Measurements from ENCODE around the gene LRRC8C.
"Not testable (repeated sequence)": the region's sequence is repeated elsewhere in the genome, so short reads cannot be mapped to it uniquely, and the experiment has no call there.

Gene LRRC8C

DNA sequence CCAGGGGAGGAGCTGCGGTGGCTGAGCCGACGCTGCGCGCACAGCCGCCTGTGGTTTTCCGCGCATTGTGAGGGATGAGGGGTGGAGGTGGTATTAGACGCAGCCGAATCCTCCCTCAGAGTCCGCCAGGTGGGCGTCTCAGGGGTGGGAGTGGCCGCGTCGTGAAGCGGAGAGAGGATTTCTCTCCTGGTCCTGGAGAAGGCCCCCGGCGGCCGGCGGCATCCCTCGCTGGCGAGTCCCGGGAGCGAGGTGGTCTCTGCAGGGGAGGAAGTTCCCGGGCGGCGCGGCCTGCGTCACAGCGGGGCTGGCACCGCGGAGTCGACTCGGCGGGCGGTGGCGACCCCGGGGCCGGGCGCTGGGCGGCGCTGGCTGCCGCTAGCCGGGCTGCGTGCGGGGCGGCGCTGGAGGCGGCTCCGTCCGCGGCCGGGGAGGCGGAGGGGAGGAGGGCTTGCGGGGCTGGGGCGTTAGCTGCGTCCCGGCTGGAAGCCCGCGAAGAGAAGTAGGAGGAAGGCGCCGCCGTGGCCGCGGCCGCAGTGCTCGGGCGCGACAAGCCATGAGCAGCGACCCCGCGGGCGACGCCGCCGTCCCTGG, at the start of gene LRRC8C:
LRRC8C (plus strand) TSS at position 464 of the 591 bp plus-strand sequence. CDS start 53,354 bp downstream, outside the sequence.
- no peak for DNase-seq

DNA sequence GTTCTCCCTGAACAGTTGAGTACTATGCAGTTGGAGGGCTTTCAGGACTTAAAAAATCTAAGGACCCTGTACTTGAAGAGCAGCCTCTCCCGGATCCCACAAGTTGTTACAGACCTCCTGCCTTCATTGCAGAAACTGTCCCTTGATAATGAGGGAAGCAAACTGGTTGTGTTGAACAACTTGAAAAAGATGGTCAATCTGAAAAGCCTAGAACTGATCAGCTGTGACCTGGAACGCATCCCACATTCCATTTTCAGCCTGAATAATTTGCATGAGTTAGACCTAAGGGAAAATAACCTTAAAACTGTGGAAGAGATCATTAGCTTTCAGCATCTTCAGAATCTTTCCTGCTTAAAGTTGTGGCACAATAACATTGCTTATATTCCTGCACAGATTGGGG, 48.7 kb upstream of the LRRC8C start:
- DNase-seq, result no peak

DNA sequence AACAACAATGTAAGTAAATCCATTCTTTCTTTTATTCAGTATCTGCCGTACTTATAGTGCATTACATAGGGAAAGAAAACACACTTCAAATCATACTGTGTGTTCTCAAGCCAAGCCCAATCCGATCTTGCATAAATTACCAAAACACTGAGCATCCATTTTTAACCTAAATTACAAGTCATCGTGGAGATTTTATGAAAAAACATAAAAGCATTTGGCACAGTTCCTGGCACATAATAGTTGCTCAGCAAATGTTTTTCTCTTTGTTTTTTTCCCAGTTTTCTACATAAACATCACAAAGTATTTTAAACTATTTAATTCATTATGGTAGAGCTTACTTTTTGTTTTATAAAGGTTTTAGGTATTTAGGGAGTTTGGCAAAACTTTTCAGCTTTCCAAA, 48.1 kb upstream of the LRRC8C start:
- DNase-seq, result no peak

- DNase-seq, result no peak
Observed at GRCh38 chr1:89587729-89588161, 45.2 kb upstream of the LRRC8C start.

DNA sequence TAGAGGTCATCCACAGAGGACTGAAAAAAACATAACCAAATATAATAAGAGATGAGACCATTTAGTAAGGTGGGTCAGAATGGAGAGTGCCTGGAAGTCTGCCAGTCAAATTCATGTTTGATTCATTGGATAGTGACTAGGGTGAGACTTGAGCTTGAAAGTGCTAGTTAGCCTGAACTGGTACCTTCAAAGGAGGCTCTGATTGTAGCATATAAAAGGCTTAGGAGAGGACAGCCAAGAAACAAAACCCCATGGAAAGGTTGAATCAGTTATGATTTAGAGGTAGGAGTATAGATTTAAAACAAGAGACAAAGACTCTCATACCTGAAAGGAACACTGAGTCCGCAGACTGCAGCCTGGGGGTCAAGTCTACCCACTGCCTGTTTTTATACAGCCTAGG, 44.4 kb upstream of the LRRC8C start:
- DNase-seq, result no peak

DNA sequence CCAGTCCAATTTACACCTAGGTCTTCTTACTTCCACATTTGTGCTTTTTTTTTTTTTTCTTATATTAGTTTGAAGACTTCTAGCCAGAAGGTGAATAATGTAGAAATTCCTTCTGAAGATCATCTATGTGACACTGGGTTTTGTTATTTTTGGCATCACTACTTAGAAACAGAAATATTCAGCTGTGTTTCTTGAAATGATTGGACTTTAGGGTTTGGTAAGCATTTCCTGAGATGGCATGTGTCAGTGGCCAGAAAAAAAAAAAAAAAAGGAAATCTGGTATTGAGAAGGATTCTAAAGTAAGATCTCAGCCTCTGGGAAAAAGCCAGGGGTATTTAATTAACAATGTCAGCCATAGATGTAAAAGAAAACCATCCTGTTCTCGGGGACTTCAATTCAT, 43.4 kb upstream of the LRRC8C start:
- no peak for DNase-seq

DNA sequence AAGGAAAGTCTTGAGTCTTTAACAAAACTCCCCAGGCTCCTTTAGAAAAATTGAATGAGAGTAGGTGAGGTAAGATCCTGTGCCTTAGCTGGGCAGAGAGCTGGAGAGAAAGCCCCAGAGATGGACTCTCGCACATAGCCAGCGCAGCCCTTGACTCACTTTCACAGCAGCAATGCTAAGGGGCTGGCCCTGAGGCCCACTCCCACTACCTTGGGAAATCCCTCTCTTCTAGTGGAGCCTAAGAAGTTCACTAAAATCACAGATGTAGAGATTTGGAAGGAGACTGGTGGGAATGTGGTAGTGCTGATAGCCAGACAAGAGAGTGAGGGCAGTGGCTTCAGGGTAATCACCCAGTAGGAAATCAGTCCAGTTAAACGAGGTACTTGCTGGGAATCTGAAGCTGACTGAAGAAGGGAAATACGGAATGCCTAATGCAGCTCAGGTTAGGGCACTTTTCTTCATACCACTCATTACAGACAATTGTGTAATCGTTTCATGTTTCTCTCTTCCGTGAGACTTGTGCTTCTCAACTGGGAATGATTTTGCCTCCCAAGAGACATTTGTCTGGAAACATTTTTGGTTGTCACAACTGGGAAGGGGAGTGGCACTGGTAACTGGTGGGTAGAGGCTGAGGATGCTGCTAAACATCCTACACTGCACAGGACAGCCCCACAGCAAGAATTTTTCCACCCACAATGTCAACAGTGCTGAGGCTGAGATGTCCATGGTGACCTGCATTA, 42.4 kb upstream of the LRRC8C start:
- no peak for DNase-seq

GRCh38 chr1:89592861-89593302, 40.0 kb upstream of the LRRC8C start:
- not testable (repeated sequence) for DNase-seq

- DNase-seq, result no peak
Observed at GRCh38 chr1:89594096-89594740, 38.7 kb upstream of the LRRC8C start.

- no peak for DNase-seq
Observed at GRCh38 chr1:89596698-89597097, 36.2 kb upstream of the LRRC8C start.

- DNase-seq, result no peak
Observed at GRCh38 chr1:89598450-89599331, 34.2 kb upstream of the LRRC8C start.

- DNase-seq, result no peak
Observed at GRCh38 chr1:89599332-89599630, 33.6 kb upstream of the LRRC8C start.

DNA sequence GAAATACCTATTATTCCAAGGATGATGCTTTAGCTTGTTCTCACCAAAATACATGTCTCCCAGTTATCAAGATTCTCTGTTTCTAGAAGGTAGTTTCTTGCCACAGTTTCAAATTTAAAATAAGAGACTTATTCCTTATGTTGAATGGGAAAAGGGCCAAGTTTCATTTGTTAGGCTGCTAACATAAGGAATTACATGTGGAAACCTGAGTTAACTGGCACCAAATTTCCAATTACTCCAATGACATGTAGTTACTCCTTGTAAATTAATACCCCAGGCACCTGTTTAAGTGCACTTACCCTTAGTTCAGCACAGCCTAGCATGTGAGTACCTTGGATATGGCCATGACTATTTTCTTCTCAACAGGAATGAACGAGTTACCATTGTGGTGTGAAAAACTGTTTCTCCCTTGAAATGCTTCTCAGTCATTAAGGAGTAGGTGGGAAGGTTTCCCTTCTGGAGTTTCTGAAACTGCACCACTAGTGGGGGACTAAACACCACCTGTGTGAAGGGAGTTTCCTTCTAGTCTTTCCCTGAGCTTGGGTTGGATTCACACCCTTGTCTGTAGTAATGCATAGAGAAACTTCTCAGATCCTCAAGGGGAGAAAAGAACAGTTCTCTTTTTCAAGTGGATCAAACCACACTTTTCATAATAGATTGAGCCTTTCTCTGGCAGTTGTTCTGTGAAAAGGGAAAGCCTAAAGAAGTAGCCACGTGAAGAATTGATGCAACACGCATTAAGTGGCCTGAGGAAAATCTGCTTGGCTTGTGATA, 32.3 kb upstream of the LRRC8C start:
- DNase-seq, result no peak

GRCh38 chr1:89602871-89603404, 30.0 kb upstream of the LRRC8C start:
- DNase-seq, result no peak

DNA sequence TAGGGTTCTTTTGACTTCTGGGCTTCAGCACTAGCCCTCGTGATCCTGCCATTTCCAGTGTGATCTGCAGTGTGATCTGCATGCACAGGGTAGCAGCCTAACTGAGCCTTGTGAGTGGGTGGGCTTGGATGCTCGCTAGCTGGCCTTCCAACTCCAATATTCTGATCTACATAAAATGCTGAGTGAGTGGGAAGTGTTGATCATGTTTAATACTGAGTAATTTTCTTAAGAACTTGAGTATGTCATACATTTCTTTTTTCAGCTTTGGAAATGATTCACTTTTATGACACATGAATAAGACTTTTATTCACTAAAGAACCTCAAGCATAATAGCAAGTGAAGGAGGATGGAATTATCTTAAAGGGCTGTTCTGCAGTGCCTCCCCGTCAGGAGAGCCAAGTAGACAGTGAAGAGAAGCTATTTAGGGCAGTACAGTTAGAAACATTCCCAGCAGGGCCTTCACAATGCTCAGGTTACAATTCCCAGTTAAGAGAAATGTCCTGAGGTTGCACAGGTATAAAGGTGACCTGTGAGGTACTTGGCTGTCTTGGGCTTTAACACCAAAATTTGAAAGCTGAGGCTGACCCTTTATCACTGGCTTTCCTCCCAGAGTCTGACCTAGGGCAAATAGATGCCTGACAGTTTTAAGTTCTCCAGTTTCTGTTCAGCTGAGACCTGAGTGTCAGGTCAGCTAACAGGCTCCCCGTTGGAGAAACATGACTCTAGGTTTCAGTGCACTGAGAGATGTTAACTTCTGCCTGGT, 29.1 kb upstream of the LRRC8C start:
- DNase-seq, result no peak

DNA sequence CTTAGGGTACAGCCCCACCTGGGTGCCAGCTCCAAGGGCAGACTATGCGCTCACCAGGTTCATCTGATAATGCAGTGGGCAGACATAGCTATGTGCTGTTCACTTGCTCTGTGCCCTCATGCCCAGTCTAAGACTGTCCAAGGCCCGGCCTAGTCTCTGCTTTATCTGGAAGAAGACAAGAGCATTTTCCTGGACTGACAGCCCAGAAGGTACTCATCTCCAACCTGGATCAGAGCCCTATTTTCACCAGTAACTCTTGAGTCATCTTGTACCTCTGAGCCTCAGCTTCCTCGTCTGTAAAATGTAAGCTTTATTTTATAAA, 28.5 kb upstream of the LRRC8C start:
- no peak for DNase-seq

DNA sequence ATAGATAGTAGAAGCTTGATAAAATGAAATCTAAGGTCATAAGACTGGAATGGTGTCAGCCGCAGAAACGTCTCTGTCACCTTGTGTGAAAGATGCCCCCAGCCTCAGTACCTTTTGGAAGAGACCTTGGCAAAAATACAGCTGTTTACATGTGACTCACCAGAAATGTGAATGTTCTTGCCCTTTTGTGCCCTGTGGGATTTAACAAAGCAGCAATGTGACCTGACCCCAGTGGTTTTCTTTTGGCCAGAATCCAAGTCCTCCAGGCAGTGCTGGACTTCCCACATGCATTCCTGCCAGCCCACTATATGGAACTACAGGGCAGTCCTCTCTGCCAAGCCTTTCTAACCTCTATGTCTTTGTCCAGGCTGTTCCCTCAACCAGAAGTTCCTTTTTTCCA, 27.2 kb upstream of the LRRC8C start:
- no peak for DNase-seq

DNA sequence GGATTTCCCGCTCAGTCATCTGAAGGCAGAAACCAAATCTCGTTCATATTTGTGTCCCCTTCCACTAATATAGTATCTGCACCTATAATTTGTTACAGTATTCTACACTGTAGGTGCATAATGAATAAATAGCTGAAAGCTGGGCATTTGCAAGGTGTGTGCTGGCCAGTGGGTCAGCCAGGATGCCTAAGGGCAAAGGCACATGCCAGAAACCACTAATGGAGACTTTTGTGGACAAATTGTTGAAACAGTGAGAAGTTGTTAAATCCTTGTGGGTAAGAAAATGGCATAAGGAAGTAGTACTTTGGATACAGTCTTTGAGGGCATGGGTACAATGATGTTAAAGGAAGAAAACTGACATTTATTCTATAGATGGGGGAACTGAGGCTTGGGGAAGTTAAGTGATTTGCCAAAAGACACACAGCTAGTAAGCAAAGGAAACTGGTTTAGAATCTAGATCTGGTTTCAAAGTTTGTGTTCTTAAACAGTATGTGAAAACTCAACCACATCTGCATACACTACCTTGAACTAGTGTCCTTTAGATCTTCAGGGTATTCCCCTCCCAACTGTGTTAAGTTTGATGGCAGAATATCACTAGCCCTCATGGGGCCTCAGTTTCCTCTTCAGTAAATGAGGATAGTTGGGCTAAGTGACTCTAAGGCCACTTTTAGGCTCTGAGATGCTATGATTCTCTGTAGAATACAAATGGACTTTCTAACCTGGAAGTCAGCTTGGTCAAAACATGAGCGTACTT, 26.5 kb upstream of the LRRC8C start:
- no peak for DNase-seq

DNA sequence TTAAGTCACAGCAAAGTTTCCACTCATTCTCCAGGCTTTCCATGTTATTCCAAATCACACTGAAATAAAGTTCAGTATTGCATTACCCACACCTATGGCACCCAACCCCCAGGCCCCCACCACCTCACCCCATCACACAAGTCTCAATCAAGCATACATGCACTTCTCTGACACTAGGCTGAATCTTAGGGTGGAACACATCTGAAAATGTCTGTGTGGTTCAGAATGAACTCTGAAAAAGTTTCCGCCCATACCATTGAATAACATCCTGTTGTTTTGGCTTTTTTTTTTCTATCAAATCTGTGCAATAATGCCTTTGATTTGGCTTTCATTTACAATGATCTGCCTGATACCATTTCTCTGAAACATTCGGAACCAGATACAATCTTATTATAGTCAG, 25.8 kb upstream of the LRRC8C start:
- no peak for DNase-seq

DNA sequence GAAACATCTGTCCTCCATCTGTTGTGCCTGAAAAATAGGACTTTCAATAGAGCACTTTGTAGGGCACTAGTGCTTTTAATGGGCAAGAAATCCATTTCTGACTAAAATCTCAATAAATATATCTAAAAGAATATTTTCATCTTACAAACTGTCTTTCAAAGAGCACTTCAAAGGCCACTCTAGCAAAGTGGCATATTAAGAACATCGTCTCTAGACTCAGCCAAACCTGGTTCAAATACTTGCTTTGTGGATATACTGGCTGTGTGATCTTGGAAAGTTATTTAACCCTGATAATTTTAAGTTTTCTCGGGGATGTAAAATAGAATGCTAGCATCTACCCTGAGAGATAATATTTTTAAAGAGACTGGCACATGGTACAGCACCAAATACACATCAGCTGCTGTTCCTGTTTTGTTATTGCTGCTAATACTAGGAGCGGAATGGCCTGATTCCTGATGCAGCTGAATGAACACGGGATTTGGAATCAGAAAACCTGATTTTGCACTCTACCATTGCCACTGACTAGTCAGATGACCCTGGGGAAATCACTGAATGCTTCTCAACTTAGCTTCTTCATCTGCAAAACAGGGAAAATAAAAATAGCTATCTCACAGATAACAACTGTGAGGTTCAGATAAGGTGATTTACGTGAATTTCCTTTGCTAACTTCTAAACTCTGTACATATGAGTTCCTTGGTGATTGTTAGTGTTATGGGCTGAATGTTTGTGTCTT, 25.2 kb upstream of the LRRC8C start:
- DNase-seq, result no peak

All from NCI-H187 treated with DMSO at 0.1 percent for 48 hours (cell line).